Smooth muscle cell (in vitro differentiated cells): ENCODE measurements around the gene DERL2. TPM values are rescaled to one million over a fixed set of nuclear protein-coding genes. Genes with fewer than 3 reads are reported as not detected.

Experiments used
- DNase-seq: peaks from one replicate; lab custom pipeline; 2025; ENCODE audit not compliant: unreplicated experiment; lab: John Stamatoyannopoulos, UW
- H2AFZ ChIP-seq: fragments of 200-600 bp; sonication (generic); 2 replicates; pipeline ENCODE4 v1.6.0; 2016; ENCODE audit warnings: antibody characterized with exemption, low read depth, mild to moderate bottlenecking
- H3F3A ChIP-seq: fragments of 200-600 bp; sonication (generic); 2 replicates; pipeline ENCODE4 v1.6.0; 2017; ENCODE audit warnings: antibody characterized with exemption, low read depth
- H3K27ac ChIP-seq: fragments of 200-600 bp; sonication (generic); 2 replicates; pipeline ENCODE4 v1.5.1; 2016; ENCODE audit warnings: low read depth, mild to moderate bottlenecking
- H3K27me3 ChIP-seq: fragments of 200-600 bp; sonication (generic); 2 replicates; pipeline ENCODE4 v1.6.1; 2016; ENCODE audit warnings: low read depth, mild to moderate bottlenecking
- H3K36me3 ChIP-seq: fragments of 200-600 bp; sonication (generic); 2 replicates; pipeline ENCODE4 v1.5.1; 2016; ENCODE audit warnings: low read depth
- H3K4me1 ChIP-seq: fragments of 200-600 bp; sonication (generic); 2 replicates; pipeline ENCODE4 v1.5.1; 2016; ENCODE audit warnings: low read depth
- H3K4me2 ChIP-seq: fragments of 200-600 bp; sonication (generic); 2 replicates; pipeline ENCODE4 v1.6.0; 2016; ENCODE audit warnings: mild to moderate bottlenecking
- H3K4me3 ChIP-seq: fragments of 200-600 bp; sonication (generic); 2 replicates; pipeline ENCODE4 v1.5.1; 2016; ENCODE audit warnings: mild to moderate bottlenecking
- H3K79me2 ChIP-seq: fragments of 200-600 bp; sonication (generic); 2 replicates; pipeline ENCODE4 v1.6.0; 2016; ENCODE audit warnings: low read depth, mild to moderate bottlenecking
- H3K9ac ChIP-seq: fragments of 200-600 bp; sonication (generic); 2 replicates; pipeline ENCODE4 v1.6.0; 2016; ENCODE audit warnings: low read depth
- H3K9me3 ChIP-seq: fragments of 200-600 bp; sonication (generic); replicated peaks from 2 replicates; pipeline ENCODE4 v1.5.1; 2016; ENCODE audit warnings: low read depth
- H4K20me1 ChIP-seq: fragments of 200-600 bp; sonication (generic); 2 replicates; pipeline ENCODE4 v1.6.0; 2016; ENCODE audit warnings: low read depth
- WGBS: methylation state at CpG from one replicate; pipeline ENCODE4 v1.1.7; 2016; ENCODE audit warnings: low lambda C conversion rate; 5-methylcytosine and 5-hydroxymethylcytosine counted together
- polyA plus RNA-seq: library from polyadenylated mRNA; unstranded; fragments of >200 nt; fragmentation: Nextera tagmentation; extraction: Ambion mirVana; gene quantifications from 2 replicates; pipeline ENCODE4 v1.2.1, GENCODE V29; 2016
- total RNA-seq: library from RNA; depleted of rRNA; stranded (reverse); fragments of >200 nt; gene quantifications from 2 replicates; pipeline ENCODE4 v1.2.3, GENCODE V29; 2014
- TF ChIP-seq, protein P1 (sequence below): fragments of 200-600 bp; sonication (generic); IDR thresholded peaks from 2 replicates; pipeline ENCODE4 v1.5.1; 2017; ENCODE audit warnings: borderline replicate concordance, mild to moderate bottlenecking, antibody characterized with exemption; ENCODE audit not compliant: insufficient read depth, poor library complexity, severe bottlenecking

Gene DERL2
- total and polyA plus RNA-seq, 2 experiments from 2014 or later: 81.3 to 152 TPM

DNA sequence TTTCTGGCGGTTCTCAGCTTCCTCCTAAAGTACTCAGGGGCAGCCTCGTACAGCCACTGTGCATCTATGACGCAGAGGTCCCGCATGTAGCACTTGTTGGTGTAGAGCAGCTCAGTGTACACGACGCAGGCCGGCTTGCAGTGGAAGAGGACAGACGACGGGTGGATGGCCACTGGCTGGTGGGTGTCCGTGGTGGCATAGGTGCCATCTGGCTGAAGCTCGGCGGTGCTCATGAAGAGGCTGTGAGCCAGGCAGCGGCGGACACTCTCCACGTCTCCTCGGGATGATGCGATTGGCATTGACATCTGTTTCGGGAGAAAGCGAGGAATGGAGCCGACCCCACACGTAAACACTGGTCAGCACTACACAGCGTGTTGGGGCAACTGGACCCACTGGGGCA lies 41.8 kb downstream of the DERL2 start:
- Histone ChIP-seq H3K4me2 (no peak overlapping the region), H3F3A (no peaks in the 10 kb centered on the region), H4K20me1 (no peaks in the 10 kb centered on the region), H3K9me3 (no peaks in the 10 kb centered on the region), H3K4me1 (no peaks in the 10 kb centered on the region), H2AFZ (no peak overlapping the region), H3K27me3 (no peaks in the 10 kb centered on the region), H3K4me3 (no peak overlapping the region), H3K9ac (no peak overlapping the region), H3K79me2 (no peaks in the 10 kb centered on the region), H3K36me3 (peaks cover 22% of the 10 kb centered on the region), H3K27ac (no peak overlapping the region)
- no peak for DNase-seq
- WGBS: 98% methylated on average over 22 of the region's 22 CpGs
- TF ChIP-seq, protein P1, sequence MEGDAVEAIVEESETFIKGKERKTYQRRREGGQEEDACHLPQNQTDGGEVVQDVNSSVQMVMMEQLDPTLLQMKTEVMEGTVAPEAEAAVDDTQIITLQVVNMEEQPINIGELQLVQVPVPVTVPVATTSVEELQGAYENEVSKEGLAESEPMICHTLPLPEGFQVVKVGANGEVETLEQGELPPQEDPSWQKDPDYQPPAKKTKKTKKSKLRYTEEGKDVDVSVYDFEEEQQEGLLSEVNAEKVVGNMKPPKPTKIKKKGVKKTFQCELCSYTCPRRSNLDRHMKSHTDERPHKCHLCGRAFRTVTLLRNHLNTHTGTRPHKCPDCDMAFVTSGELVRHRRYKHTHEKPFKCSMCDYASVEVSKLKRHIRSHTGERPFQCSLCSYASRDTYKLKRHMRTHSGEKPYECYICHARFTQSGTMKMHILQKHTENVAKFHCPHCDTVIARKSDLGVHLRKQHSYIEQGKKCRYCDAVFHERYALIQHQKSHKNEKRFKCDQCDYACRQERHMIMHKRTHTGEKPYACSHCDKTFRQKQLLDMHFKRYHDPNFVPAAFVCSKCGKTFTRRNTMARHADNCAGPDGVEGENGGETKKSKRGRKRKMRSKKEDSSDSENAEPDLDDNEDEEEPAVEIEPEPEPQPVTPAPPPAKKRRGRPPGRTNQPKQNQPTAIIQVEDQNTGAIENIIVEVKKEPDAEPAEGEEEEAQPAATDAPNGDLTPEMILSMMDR: no peak

DNA sequence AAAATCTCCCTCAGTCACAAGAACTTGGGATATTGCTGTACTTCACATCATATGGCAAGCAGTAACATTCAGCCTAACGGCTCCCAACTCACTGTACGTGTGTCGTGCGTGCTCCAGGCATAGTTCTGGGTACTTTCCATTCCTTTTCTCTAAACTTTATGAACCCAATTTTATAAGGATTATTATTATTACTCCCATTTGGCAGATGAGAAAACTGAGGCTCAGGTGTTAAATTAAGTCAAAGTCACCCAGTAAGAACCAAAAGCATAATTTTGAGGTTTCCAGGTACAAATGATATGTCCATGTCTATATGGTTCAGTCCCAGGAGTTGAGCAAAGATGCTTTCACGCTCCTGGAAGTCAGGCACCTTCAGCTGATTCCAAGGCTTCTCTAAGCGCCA lies 42.2 kb downstream of the DERL2 start:
- DNase-seq: no peak
- no peak overlapping the region for H3K4me2 ChIP-seq
- TF ChIP-seq, protein P1: no peak
- H3F3A ChIP-seq: no peaks in the 10 kb centered on the region
- H3K27ac ChIP-seq: no peak overlapping the region
- H3K27me3 ChIP-seq: no peaks in the 10 kb centered on the region
- no peak overlapping the region for H3K4me3 ChIP-seq
- H4K20me1 ChIP-seq: no peaks in the 10 kb centered on the region
- H3K9me3 ChIP-seq: no peaks in the 10 kb centered on the region
- 94% methylated on average over 6 of the region's 6 CpGs for WGBS
- H3K4me1 ChIP-seq: no peaks in the 10 kb centered on the region
- no peak overlapping the region for H2AFZ ChIP-seq
- H3K9ac ChIP-seq: no peak overlapping the region
- peaks cover 17% of the 10 kb centered on the region for H3K36me3 ChIP-seq
- peaks cover 2% of the 10 kb centered on the region for H3K79me2 ChIP-seq

DNA sequence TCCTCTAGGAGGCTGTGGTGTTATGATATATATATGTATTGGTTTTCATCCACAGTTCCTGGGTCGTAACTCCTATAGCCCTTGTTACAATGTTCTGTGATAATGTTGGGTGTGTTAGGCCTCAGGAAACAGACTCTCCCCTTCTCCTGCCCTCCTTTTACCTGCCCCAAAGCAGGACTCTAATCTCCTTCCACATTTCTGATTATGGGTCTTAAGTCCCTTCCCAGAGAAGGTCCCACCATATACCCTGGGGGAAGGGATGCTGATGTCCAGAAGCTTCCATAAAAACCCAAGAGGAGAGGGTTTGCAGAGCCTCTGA lies 46.6 kb downstream of the DERL2 start:
- Histone ChIP-seq H3K4me1 (peaks cover 8% of the 10 kb centered on the region), H3K36me3 (peaks cover 5% of the 10 kb centered on the region), H3K9me3 (no peaks in the 10 kb centered on the region), H3K27me3 (no peaks in the 10 kb centered on the region), H3K9ac (peak overlapping the region; percentile 44), H3K4me2 (peak overlapping the region; percentile 95), H4K20me1 (no peaks in the 10 kb centered on the region), H3K4me3 (peak overlapping the region; percentile 93), H3K79me2 (peaks cover 31% of the 10 kb centered on the region), H3K27ac (peak overlapping the region; percentile 26), H3F3A (no peaks in the 10 kb centered on the region), H2AFZ (peak overlapping the region; percentile 87)
- WGBS: 68% methylated on average over 1 of the region's 1 CpG
- TF ChIP-seq, protein P1: no peak
- DNase-seq: no peak

DNA sequence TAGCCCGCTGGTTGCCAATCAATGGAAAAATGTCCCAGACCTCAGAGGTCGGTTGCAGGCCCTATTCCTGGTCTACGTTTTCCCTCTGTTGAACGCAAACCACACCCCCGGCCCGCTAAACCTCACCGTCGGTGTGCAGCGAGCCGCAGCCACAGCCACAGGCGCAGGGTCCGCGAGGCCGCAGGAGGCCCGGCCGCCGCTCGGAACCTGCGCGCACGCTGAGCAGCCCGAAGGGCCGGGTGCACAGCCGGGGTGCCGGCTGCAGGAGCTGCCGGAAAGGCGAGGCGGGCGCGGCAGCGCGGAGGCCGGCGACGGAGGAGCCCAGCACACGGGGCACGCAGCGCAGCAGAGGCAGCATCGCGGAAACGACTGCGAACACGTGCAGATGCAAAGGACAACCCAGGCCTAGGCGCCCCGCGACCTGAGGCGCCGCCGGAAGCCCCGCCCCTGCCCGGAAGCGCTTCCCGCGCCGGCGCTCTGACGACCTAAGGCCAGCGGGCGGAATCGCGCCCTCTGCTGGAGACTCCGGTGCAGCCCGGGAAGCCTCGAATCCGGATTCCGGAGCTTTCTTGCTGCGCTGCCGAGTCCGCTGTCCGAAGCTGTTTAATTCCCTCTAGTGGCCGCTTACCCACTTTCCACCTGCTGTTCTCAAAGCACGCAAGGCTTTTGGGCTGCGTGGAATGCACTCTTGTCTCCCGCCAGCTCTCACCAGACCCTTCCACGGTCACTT lies 47.1 kb downstream of the DERL2 start, which contains the start of gene C1QBP:
TSS of gene C1QBP (minus strand) at position 440 of the 730 bp plus-strand sequence. CDS start at position 358, 82 bp downstream.
- TF ChIP-seq, protein P1: peak; percentile 96
- Histone ChIP-seq H2AFZ (peak within 1 kb of the TSS; percentile 92), H3K4me3 (peak within 1 kb of the TSS; percentile 93), H3K27ac (peak within 1 kb of the TSS; percentile 53), H3F3A (no peaks in the 10 kb centered on the region), H3K36me3 (peaks cover 3% of the 10 kb centered on the region), H3K79me2 (peaks cover 31% of the 10 kb centered on the region), H3K4me1 (peaks cover 8% of the 10 kb centered on the region), H3K9ac (peak within 1 kb of the TSS; percentile 75), H3K4me2 (peak within 1 kb of the TSS; percentile 95), H3K9me3 (no peaks in the 10 kb centered on the region), H4K20me1 (no peaks in the 10 kb centered on the region), H3K27me3 (no peaks in the 10 kb centered on the region)
- peak; percentile 79 for DNase-seq
- WGBS: 2% methylated on average over 73 of the region's 75 CpGs
